HepG2 (cell line): Measurements from ENCODE around the gene UBE2G2. TPM values are rescaled to one million over a fixed set of nuclear protein-coding genes. Genes with fewer than 3 reads are reported as not detected.

ENCODE experiments used
- FOXJ3 ChIP-seq: sonication (generic); formaldehyde crosslinking; IDR thresholded peaks from 2 replicates; pipeline ENCODE4 v1.4.0; 2020; ENCODE audit warnings: missing genetic modification reagents, mild to moderate bottlenecking, borderline replicate concordance
- HNRNPL ChIP-seq: fragments of 200-400 bp; formaldehyde crosslinking; IDR thresholded peaks from 2 replicates; pipeline ENCODE4 v1.6.1; 2017; ENCODE audit warnings: mild to moderate bottlenecking, low read depth, low read length
- NPAS2 ChIP-seq: sonication (generic); formaldehyde crosslinking; IDR thresholded peaks from 2 replicates; pipeline ENCODE4 v1.8.0; 2022; ENCODE audit warnings: mild to moderate bottlenecking, missing genetic modification reagents, borderline replicate concordance
- POLR2G ChIP-seq: fragments of 200-400 bp; formaldehyde crosslinking; IDR thresholded peaks from 2 replicates; pipeline ENCODE4 v1.6.1; 2018; ENCODE audit warnings: mild to moderate bottlenecking, low read depth, low read length, moderate library complexity
- TAF15 ChIP-seq: fragments of 200-400 bp; formaldehyde crosslinking; IDR thresholded peaks from one replicate; pipeline ENCODE4 v1.6.1; 2018; ENCODE audit warnings: mild to moderate bottlenecking, low read depth, low read length; ENCODE audit not compliant: poor library complexity, severe bottlenecking
- ZNF256 ChIP-seq: sonication (generic); formaldehyde crosslinking; conservative IDR thresholded peaks from 2 replicates; pipeline ENCODE4 v1.4.0; 2020; ENCODE audit warnings: missing genetic modification reagents
- ZNF75D ChIP-seq: sonication (generic); formaldehyde crosslinking; IDR thresholded peaks from 2 replicates; pipeline ENCODE4 v1.8.1; 2023; ENCODE audit warnings: missing genetic modification reagents, mild to moderate bottlenecking, borderline replicate concordance
- polyA plus RNA-seq, 8 experiments: library from polyadenylated mRNA; depleted of rRNA in 3 of 8; stranded (reverse) in 7 of 8; unstranded in 1 of 8; fragments of >200 nt; fragmentation: Illumina TruSeq in 4 of 8; extraction: Trizol in 4 of 8; gene quantifications; 2 replicates each; pipeline versions ENCODE4 v1.2.1 to v1.2.3, GENCODE V29; 2011 to 2016; ENCODE audit warnings: low read depth in 4 of 8, missing spikeins in 1 of 8, mixed read lengths in 1 of 8; ENCODE audit not compliant: insufficient read depth in 1 of 8
- total RNA-seq, 5 experiments: library from RNA; depleted of rRNA; stranded (reverse); fragments of >200 nt; fragmentation: Illumina TruSeq; extraction: Trizol; gene quantifications; 2 replicates each; pipeline ENCODE4 v1.2.3, GENCODE V29; 2016; ENCODE audit warnings: low read depth in 1 of 5
- TF ChIP-seq, protein P1 (sequence below): sonication (generic); formaldehyde crosslinking; IDR thresholded peaks from 2 replicates; pipeline ENCODE4 v1.8.1; 2022; ENCODE audit warnings: low read depth, mild to moderate bottlenecking, missing genetic modification reagents
- TF ChIP-seq, protein P2 (sequence below), 2 experiments: fragments of 450-650 bp in 1 of 2; sonication (generic) in 1 of 2; formaldehyde crosslinking in 1 of 2; IDR thresholded peaks; 2 replicates each; pipeline versions ENCODE4 v1.6.1 to v1.8.0; 2016 to 2022; ENCODE audit warnings: antibody characterized with exemption in 1 of 2, mild to moderate bottlenecking in 1 of 2, missing genetic modification reagents in 1 of 2
- TF ChIP-seq, protein P3 (sequence below): sonication (generic); formaldehyde crosslinking; IDR thresholded peaks from 2 replicates; pipeline ENCODE4 v1.5.0; 2020; ENCODE audit warnings: missing genetic modification reagents
- TF ChIP-seq, protein P4 (sequence below): sonication (generic); formaldehyde crosslinking; IDR thresholded peaks from 2 replicates; pipeline ENCODE4 v1.9.0; 2022; ENCODE audit warnings: missing genetic modification reagents, mild to moderate bottlenecking, borderline replicate concordance
- TF ChIP-seq, protein P5 (sequence below): sonication (generic); formaldehyde crosslinking; IDR thresholded peaks from 2 replicates; pipeline ENCODE4 v1.8.0; 2022; ENCODE audit warnings: missing genetic modification reagents, mild to moderate bottlenecking, inconsistent platforms, borderline replicate concordance

Gene UBE2G2
- total and polyA plus RNA-seq, 2 of the 13 experiments (the other 11 are each of a cell fraction or from before 2014, with no cell fraction given) = 55.4 to 92.0 TPM

DNA sequence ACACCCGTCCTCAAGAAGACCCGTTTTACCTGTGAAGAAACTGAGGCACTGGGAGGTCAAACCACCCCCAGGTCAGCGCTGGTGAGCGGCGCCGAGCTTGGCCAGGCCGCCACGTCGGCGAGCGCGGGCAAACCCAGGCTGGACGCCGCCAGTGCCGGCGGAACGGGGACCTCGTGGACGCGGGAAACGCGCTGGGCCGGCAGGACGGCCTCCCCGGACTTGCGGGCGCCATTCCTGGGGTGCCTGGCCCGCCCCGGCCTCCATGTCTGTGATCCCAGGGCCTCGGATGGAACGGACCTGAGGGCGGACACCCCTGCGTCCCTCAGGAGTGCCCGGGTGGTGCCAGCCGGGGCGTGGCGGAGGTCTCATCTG, 17.0 kb upstream of the UBE2G2 start (continued):
- TF ChIP-seq FOXJ3 (no peak), TAF15 (no peak), POLR2G (no peak), ZNF75D (CRISPR knock-in tag) (no peak), NPAS2 (CRISPR knock-in tag) (peak; percentile 60; the same call in 1 of the 2 replicates), HNRNPL (0 out of 2 replicates have a peak, but pooled peaks have one; percentile 33), ZNF256 (no peak)
- TF ChIP-seq, protein P1, sequence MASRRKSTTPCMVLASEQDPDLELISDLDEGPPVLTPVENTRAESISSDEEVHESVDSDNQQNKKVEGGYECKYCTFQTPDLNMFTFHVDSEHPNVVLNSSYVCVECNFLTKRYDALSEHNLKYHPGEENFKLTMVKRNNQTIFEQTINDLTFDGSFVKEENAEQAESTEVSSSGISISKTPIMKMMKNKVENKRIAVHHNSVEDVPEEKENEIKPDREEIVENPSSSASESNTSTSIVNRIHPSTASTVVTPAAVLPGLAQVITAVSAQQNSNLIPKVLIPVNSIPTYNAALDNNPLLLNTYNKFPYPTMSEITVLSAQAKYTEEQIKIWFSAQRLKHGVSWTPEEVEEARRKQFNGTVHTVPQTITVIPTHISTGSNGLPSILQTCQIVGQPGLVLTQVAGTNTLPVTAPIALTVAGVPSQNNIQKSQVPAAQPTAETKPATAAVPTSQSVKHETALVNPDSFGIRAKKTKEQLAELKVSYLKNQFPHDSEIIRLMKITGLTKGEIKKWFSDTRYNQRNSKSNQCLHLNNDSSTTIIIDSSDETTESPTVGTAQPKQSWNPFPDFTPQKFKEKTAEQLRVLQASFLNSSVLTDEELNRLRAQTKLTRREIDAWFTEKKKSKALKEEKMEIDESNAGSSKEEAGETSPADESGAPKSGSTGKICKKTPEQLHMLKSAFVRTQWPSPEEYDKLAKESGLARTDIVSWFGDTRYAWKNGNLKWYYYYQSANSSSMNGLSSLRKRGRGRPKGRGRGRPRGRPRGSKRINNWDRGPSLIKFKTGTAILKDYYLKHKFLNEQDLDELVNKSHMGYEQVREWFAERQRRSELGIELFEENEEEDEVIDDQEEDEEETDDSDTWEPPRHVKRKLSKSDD (CRISPR knock-in tag) = peak; percentile 32; the same call in 1 of the 2 replicates
- TF ChIP-seq, protein P2, sequence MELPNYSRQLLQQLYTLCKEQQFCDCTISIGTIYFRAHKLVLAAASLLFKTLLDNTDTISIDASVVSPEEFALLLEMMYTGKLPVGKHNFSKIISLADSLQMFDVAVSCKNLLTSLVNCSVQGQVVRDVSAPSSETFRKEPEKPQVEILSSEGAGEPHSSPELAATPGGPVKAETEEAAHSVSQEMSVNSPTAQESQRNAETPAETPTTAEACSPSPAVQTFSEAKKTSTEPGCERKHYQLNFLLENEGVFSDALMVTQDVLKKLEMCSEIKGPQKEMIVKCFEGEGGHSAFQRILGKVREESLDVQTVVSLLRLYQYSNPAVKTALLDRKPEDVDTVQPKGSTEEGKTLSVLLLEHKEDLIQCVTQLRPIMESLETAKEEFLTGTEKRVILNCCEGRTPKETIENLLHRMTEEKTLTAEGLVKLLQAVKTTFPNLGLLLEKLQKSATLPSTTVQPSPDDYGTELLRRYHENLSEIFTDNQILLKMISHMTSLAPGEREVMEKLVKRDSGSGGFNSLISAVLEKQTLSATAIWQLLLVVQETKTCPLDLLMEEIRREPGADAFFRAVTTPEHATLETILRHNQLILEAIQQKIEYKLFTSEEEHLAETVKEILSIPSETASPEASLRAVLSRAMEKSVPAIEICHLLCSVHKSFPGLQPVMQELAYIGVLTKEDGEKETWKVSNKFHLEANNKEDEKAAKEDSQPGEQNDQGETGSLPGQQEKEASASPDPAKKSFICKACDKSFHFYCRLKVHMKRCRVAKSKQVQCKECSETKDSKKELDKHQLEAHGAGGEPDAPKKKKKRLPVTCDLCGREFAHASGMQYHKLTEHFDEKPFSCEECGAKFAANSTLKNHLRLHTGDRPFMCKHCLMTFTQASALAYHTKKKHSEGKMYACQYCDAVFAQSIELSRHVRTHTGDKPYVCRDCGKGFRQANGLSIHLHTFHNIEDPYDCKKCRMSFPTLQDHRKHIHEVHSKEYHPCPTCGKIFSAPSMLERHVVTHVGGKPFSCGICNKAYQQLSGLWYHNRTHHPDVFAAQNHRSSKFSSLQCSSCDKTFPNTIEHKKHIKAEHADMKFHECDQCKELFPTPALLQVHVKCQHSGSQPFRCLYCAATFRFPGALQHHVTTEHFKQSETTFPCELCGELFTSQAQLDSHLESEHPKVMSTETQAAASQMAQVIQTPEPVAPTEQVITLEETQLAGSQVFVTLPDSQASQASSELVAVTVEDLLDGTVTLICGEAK (IDR thresholded peaks at IDR 0.05) = no peak
- TF ChIP-seq, protein P2 (CRISPR knock-in tag; IDR thresholded peaks at IDR 0.05) = no peak
- TF ChIP-seq, protein P3, sequence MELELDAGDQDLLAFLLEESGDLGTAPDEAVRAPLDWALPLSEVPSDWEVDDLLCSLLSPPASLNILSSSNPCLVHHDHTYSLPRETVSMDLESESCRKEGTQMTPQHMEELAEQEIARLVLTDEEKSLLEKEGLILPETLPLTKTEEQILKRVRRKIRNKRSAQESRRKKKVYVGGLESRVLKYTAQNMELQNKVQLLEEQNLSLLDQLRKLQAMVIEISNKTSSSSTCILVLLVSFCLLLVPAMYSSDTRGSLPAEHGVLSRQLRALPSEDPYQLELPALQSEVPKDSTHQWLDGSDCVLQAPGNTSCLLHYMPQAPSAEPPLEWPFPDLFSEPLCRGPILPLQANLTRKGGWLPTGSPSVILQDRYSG (CRISPR knock-in tag) = no peak
- TF ChIP-seq, protein P4, sequence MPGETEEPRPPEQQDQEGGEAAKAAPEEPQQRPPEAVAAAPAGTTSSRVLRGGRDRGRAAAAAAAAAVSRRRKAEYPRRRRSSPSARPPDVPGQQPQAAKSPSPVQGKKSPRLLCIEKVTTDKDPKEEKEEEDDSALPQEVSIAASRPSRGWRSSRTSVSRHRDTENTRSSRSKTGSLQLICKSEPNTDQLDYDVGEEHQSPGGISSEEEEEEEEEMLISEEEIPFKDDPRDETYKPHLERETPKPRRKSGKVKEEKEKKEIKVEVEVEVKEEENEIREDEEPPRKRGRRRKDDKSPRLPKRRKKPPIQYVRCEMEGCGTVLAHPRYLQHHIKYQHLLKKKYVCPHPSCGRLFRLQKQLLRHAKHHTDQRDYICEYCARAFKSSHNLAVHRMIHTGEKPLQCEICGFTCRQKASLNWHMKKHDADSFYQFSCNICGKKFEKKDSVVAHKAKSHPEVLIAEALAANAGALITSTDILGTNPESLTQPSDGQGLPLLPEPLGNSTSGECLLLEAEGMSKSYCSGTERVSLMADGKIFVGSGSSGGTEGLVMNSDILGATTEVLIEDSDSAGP = peak; percentile 33; the same call in 1 of the 2 replicates
- TF ChIP-seq, protein P5, sequence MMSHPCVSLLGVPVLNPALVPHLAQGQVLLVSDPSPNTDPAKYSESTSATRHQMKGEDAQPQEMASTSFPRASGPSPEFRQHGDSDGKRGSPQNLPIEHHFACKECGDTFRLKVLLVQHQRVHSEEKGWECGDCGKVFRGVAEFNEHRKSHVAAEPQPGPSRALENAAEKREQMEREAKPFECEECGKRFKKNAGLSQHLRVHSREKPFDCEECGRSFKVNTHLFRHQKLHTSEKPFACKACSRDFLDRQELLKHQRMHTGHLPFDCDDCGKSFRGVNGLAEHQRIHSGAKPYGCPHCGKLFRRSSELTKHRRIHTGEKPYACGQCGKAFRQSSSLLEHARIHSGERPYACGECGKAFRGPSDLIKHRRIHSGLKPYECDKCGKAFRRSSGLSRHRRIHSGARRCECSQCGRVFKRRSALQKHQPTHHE (CRISPR knock-in tag) = no peak
